ENCODE measurements around the gene PKD1L1. TPM values are rescaled to one million over a fixed set of nuclear protein-coding genes. Genes with fewer than 3 reads are reported as not detected.

PKD1L1 gene
- total RNA-seq, 2 donors from 2014 or later, result 0.40 to 1.2 TPM

- no peak for DNase-seq
- Histone ChIP-seq H3K27me3 (no peaks in the 10 kb centered on the region), H3K9ac (ENCODE audit: low read depth in 2 of 2, low read length in 2 of 2) (no peak overlapping the region), H3K27ac (no peak overlapping the region), H3K36me3 (no peaks in the 10 kb centered on the region), H3K9me3 (no peaks in the 10 kb centered on the region), H3K4me3 (no peak overlapping the region), H3K4me1 (no peaks in the 10 kb centered on the region)
- TF ChIP-seq CTCF (IDR thresholded peaks at IDR 0.05), result no peak
- intact Hi-C loops (cut with DNase I), result no loop called here
These were observed 70.9 kb downstream of the PKD1L1 start for GRCh38 chr7:47877336-47877735.

DNA sequence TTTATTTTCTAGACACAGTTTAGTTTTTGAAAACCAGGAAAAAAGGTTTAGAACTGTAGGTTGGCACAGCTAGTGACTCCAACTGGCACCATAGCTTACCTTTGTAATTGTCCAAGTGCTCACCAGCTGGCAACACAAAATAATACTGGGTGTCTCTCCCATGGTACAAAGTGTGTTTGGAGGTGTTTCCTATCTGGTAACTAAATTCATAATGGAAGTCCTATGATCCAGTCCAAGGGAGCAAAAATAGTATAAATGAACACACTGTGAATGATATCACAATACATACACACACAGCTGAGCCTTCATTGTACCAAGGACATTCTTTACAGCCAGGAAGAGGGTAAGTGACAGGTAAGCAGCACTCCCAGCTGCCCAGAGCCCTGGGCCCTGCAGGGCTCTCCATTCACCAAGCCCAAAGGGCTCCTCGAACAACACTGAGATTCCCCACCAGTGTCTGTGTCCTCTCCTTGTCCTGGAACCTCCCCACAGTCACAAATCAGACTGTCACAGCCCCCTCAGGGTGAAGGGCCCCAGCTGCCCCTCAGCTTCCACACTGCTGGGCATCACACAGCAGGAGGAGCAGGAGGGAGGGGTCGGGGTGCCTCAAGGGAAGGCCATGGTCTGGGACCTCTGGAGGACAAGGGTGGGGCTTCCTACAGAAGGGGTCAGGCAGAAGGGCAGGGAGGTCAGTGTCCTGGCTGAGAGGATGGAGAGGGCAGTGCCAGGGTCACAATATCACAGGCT lies 72.1 kb downstream of the PKD1L1 start:
- Histone ChIP-seq H3K9ac (ENCODE audit: low read depth in 2 of 2, low read length in 2 of 2) (no peak overlapping the region), H3K27ac (no peak overlapping the region), H3K36me3 (no peaks in the 10 kb centered on the region), H3K4me3 (no peak overlapping the region), H3K9me3 (no peaks in the 10 kb centered on the region), H3K4me1 (no peaks in the 10 kb centered on the region), H3K27me3 (no peaks in the 10 kb centered on the region)
- TF ChIP-seq CTCF (IDR thresholded peaks at IDR 0.05), result no peak
- no peak for DNase-seq
- intact Hi-C loops (cut with DNase I), result no loop called here

- Histone ChIP-seq H3K4me1 (no peaks in the 10 kb centered on the region), H3K27ac (no peak overlapping the region), H3K9ac (ENCODE audit: low read depth in 2 of 2, low read length in 2 of 2) (no peak overlapping the region), H3K27me3 (no peaks in the 10 kb centered on the region), H3K4me3 (no peak overlapping the region), H3K9me3 (no peaks in the 10 kb centered on the region), H3K36me3 (no peaks in the 10 kb centered on the region)
- no peak for DNase-seq
- no peak for TF ChIP-seq CTCF (IDR thresholded peaks at IDR 0.05)
- intact Hi-C loops (cut with DNase I), result no loop called here
These were observed 72.9 kb downstream of the PKD1L1 start for GRCh38 chr7:47875406-47875805.

DNA sequence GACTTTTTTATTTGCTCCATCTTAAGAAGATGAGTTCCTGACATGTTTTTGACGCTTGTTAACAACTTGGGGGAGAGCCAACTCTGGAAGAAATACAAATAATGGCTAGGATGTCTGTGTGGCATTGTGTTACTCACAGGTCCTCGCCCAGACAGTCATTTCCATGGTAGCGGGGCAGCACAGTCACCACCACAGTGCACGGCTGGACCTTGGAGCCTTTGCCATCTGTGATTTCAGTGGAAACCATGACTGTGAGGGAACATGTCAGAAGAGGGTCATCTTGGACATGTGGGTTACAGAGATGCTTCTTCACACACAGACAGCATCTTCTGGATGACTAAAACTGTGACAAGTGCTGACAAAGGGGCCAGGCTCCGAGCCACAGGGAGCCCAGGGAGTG lies 74.5 kb downstream of the PKD1L1 start:
- Histone ChIP-seq H3K27me3 (no peaks in the 10 kb centered on the region), H3K9me3 (no peaks in the 10 kb centered on the region), H3K36me3 (no peaks in the 10 kb centered on the region), H3K9ac (ENCODE audit: low read depth in 2 of 2, low read length in 2 of 2) (no peak overlapping the region), H3K27ac (no peak overlapping the region), H3K4me3 (no peak overlapping the region), H3K4me1 (no peaks in the 10 kb centered on the region)
- no peak for DNase-seq
- TF ChIP-seq CTCF (IDR thresholded peaks at IDR 0.05), result no peak
- intact Hi-C loops (cut with DNase I), result no loop called here

GRCh38 chr7:47867286-47867685 lies 81.0 kb downstream of the PKD1L1 start:
- no peak for TF ChIP-seq CTCF (IDR thresholded peaks at IDR 0.05)
- Histone ChIP-seq H3K4me3 (no peak overlapping the region), H3K27ac (no peak overlapping the region), H3K27me3 (no peaks in the 10 kb centered on the region), H3K4me1 (no peaks in the 10 kb centered on the region), H3K9me3 (no peaks in the 10 kb centered on the region), H3K9ac (ENCODE audit: low read depth in 2 of 2, low read length in 2 of 2) (no peak overlapping the region), H3K36me3 (no peaks in the 10 kb centered on the region)
- DNase-seq, result no peak
- intact Hi-C loops (cut with DNase I), result no loop called here
